T-cell (primary cell): ENCODE data around the gene KMT2A. TPM values are rescaled to one million over a fixed set of nuclear protein-coding genes. Genes with fewer than 3 reads are reported as not detected.

ENCODE experiments used
- ATAC-seq, 4 experiments: fragments of 200-7000 bp in 3 of 4; fragments of 150-1000 bp in 1 of 4; cut with Tn5 transposase; replicated peaks in 1 of 4; 1 replicate in 3 of 4; 2 replicates in 1 of 4; pipeline ENCODE4 v1.10.0; 2021; ENCODE audit warnings: moderate library complexity in 3 of 4, mild to moderate bottlenecking in 2 of 4, moderate number of reproducible peaks in 1 of 4
- CTCF ChIA-PET, 2 donors: fragments of 300-600 bp; sonication (Branson Sonifier 250); formaldehyde crosslinking; loops; one replicate each; lab custom pipeline; 2022; ENCODE audit warnings: antibody characterized with exemption in 2 of 2; lab: Charles Lee
- POLR2A ChIA-PET, 2 donors: fragments of 300-600 bp; sonication (Branson Sonifier 250); formaldehyde crosslinking; loops; one replicate each; lab custom pipeline; 2022; ENCODE audit warnings: antibody characterized with exemption in 2 of 2; lab: Charles Lee
- DNase-seq, 35 experiments: peaks; one replicate each; pipeline versions ENCODE4 v3.0.0 to v3.0.0-alpha.2; 2013 to 2023
- H3K27ac ChIP-seq: one replicate; pipeline ENCODE4 v1.5.1; 2013; ENCODE audit warnings: low read length
- H3K27me3 ChIP-seq, 2 experiments: replicated peaks in 1 of 2; 1 replicate in 1 of 2; 2 replicates in 1 of 2; pipeline versions ENCODE4 v1.6.1 to v1.7.0; 2013; ENCODE audit warnings: low read length in 1 of 2, mixed read lengths in 1 of 2; ENCODE audit not compliant: control insufficient read depth in 2 of 2, insufficient read depth in 2 of 2; ENCODE audit errors: extremely low read depth in 1 of 2
- H3K36me3 ChIP-seq, 2 donors: 1 replicate in 1 of 2; 2 replicates in 1 of 2; pipeline versions ENCODE4 v1.6.1 to v1.7.0; 2013; ENCODE audit warnings: low read length in 1 of 2; ENCODE audit not compliant: control insufficient read depth in 2 of 2, insufficient read depth in 1 of 2; ENCODE audit errors: extremely low read depth in 1 of 2
- H3K4me1 ChIP-seq, 2 experiments: 1 replicate in 1 of 2; 2 replicates in 1 of 2; pipeline versions ENCODE4 v1.6.1 to v1.7.0; 2013; ENCODE audit warnings: low read length in 2 of 2, mixed read lengths in 1 of 2; ENCODE audit not compliant: insufficient read depth in 2 of 2, control insufficient read depth in 1 of 2; ENCODE audit errors: extremely low read depth in 1 of 2
- H3K4me3 ChIP-seq, 2 donors: 1 replicate in 1 of 2; 2 replicates in 1 of 2; pipeline versions ENCODE4 v1.5.1 to v1.7.0; 2013; ENCODE audit warnings: mild to moderate bottlenecking in 2 of 2, low read length in 1 of 2, moderate library complexity in 1 of 2; ENCODE audit not compliant: control insufficient read depth in 1 of 2; ENCODE audit errors: extremely low read depth in 1 of 2
- H3K9me3 ChIP-seq: 2 replicates; pipeline ENCODE4 v1.7.0; 2013
- H3K27ac Mint-ChIP-seq, 2 donors: one replicate each; pipeline ENCODE4 v1.8.0; 2020 to 2021; ENCODE audit warnings: mild to moderate bottlenecking in 2 of 2, mixed read lengths in 2 of 2
- H3K27me3 Mint-ChIP-seq, 2 donors: one replicate each; pipeline ENCODE4 v1.8.0; 2021 to 2022; ENCODE audit warnings: mixed read lengths in 2 of 2
- H3K36me3 Mint-ChIP-seq: one replicate; pipeline ENCODE4 v1.8.0; 2021; ENCODE audit warnings: mixed read lengths
- H3K4me1 Mint-ChIP-seq, 3 donors: one replicate each; pipeline ENCODE4 v1.8.0; 2020 to 2022; ENCODE audit warnings: mixed read lengths in 3 of 3, mild to moderate bottlenecking in 1 of 3
- H3K4me3 Mint-ChIP-seq, 3 donors: one replicate each; pipeline ENCODE4 v1.8.0; 2020 to 2022; ENCODE audit warnings: mild to moderate bottlenecking in 3 of 3, mixed read lengths in 3 of 3, moderate library complexity in 3 of 3
- H3K9me3 Mint-ChIP-seq, 3 donors: one replicate each; pipeline ENCODE4 v1.8.0; 2020 to 2022; ENCODE audit warnings: mixed read lengths in 3 of 3
- WGBS: methylation state at CpG from one replicate; pipeline ENCODE4 v1.1.5; 2013; ENCODE audit warnings: missing lambda C conversion rate; ENCODE audit not compliant: insufficient coverage; 5-methylcytosine and 5-hydroxymethylcytosine counted together
- total RNA-seq, 35 experiments: library from RNA in 6 of 35; stranded (reverse) in 6 of 35; fragments of 120-200 nt in 1 of 35; gene quantifications; one replicate each; pipeline versions ENCODE4 v1.2.1 to v1.2.4 and lab custom pipeline; 2013 to 2026

Gene KMT2A
- total RNA-seq, 5 donors from 2014 or later (not counting 1 experiment from before 2014, with no cell fraction given) = 130 to 183 (median 153) TPM

DNA sequence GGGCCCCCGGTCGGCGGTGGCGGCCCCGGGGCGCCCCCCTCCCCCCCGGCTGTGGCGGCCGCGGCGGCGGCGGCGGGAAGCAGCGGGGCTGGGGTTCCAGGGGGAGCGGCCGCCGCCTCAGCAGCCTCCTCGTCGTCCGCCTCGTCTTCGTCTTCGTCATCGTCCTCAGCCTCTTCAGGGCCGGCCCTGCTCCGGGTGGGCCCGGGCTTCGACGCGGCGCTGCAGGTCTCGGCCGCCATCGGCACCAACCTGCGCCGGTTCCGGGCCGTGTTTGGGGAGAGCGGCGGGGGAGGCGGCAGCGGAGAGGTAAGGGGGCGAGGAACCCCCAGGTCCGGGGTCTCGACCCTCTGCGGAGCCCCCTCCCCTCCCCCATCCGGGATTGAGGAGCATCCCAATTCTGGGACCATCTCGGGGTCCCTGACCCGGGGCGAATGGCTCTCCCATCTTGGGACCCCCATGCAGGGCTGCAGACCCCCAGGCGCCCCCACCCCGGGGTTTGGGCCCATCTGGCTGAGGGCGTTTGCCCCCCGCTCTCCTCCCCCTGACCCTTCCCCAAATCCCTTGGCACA, 431 bp downstream of the KMT2A start:
- H3K36me3 ChIP-seq = peaks cover 0 to 7% of the 10 kb centered on the region in 2 donors
- ATAC-seq (peak; percentile 23 to 33 (median 28)), DNase-seq (peak in 25 of 35 experiments; percentile 21 to 75 (median 50))
- ChIA-PET POLR2A (interaction anchor here in 1 of 2 donors (1.1 to 1.6 kb wide), 3 partner anchors 28 to 38 kb away, joined by 5 read pairs; no protein-coding TSS in a partner anchor), CTCF (interaction anchor here in 1 of 2 donors (0.6 to 1.2 kb wide), 4 partner anchors 36 to 119 kb away, joined by 3 to 6 read pairs (median 4); no protein-coding TSS in a partner anchor)
- H3K9me3 ChIP-seq = no peaks in the 10 kb centered on the region
- H3K27ac Mint-ChIP-seq = peak overlapping the region; percentile 94 to 96
- H3K4me1 ChIP-seq = peaks cover 32 to 37% of the 10 kb centered on the region in 2 experiments
- peak overlapping the region; percentile 91 to 95 (median 92) for H3K4me3 Mint-ChIP-seq
- H3K27ac ChIP-seq = peak overlapping the region; percentile 92
- H3K9me3 Mint-ChIP-seq = no peaks in the 10 kb centered on the region
- H3K4me1 Mint-ChIP-seq = peaks cover 42 to 52% (median 43%) of the 10 kb centered on the region in 3 donors
- peaks cover 5% of the 10 kb centered on the region for H3K36me3 Mint-ChIP-seq
- WGBS = 0% methylated on average over 52 of the region's 55 CpGs
- peak overlapping the region; percentile 87 to 94 for H3K4me3 ChIP-seq
- no peaks in the 10 kb centered on the region for H3K27me3 ChIP-seq
- H3K27me3 Mint-ChIP-seq = no peaks in the 10 kb centered on the region

DNA sequence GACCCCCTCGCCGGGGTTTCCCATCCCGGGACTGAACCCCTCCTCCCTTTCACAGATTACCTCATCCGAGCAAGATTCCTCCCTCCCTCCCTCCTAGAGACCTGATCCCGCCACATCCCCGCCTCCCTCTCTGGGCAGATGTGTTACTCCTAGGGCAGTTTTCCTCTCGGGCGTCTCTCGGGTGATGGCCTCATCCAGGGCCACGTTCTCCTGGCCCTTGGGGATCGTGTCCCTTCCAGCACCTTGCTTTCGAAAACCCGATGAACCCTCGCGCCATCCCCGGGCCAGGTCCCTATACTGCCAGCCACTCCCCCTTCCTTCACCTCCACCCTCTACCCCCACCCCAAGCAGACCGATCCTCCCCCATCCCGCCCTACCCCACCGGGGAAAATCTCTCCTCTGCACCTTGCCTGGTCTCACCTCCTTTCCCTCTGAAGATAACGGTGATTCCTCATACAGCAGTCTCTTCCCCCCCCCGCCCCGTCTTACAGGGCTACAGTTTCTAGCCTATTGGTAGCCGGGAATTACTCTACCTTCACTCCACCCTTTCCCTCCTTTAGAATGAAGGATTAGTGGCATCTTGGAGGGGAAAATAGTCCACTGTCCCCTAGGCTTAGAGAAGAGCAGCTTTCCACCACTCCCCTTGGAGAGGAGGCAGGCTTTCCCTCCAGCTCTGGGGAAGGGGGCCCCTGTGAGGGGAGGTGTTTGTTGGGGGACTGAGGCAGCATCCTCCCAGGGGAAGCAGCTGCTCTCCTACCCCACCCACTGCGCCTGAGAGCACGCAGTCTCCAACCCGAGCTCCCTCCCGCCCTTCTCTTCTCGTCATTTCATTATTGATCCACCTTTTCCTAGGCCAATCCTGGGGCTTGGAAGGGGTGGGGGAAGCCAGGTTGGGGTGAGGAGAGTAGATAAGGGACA, 1.2 kb downstream of the KMT2A start:
- H3K27ac ChIP-seq = peak overlapping the region; percentile 92
- Mint-ChIP-seq H3K4me1 (peaks cover 49 to 60% (median 50%) of the 10 kb centered on the region in 3 donors), H3K27me3 (no peaks in the 10 kb centered on the region), H3K36me3 (peaks cover 9% of the 10 kb centered on the region), H3K4me3 (peak overlapping the region; percentile 91 to 95 (median 92)), H3K9me3 (no peaks in the 10 kb centered on the region), H3K27ac (peak overlapping the region; percentile 94 to 96)
- CTCF ChIA-PET = no interaction called here
- peaks cover 38 to 40% of the 10 kb centered on the region in 2 experiments for H3K4me1 ChIP-seq
- POLR2A ChIA-PET = interaction anchor here in 1 of 2 donors (0.6 kb wide), 1 partner anchor 158 kb away, joined by 5 read pairs; no protein-coding TSS in a partner anchor
- under 1% methylated on average over 13 of the region's 28 CpGs for WGBS
- peaks cover 0 to 7% of the 10 kb centered on the region in 2 donors for H3K36me3 ChIP-seq
- no peak for ATAC-seq
- H3K27me3 ChIP-seq = no peaks in the 10 kb centered on the region
- peak in 34 of 35 experiments; percentile 16 to 64 (median 39) for DNase-seq
- no peaks in the 10 kb centered on the region for H3K9me3 ChIP-seq
- peak overlapping the region; percentile 87 to 94 for H3K4me3 ChIP-seq

DNA sequence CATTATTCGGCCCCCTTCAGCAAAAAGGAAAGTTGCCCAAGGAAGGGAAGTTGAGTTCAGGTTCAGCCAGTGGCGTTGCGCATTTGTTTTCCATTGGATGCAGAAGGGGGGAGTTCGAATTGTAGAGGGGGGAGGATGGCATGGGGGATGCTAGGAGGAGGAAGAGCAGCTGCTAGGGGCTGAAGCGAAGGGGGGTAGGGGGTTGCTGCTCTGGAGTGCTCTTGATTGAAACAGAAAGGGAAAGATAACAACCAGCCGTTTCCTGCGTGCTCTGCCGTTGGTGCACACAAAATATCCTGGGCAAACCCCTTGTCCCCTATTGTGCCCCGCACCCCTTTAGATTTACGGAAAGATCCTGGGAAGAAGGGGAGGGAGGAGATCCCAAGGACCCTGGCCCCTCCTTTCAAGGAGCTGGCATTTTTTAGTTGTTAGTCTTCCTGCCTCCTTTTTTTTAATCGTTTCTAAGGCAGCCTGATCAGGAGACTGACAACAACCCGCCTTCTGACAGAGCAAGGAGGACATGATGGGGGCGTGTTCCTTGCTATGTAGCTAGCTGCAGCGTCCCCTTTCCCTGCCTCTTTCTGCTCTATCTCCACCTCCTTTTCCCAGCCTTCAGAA, 2.1 kb downstream of the KMT2A start:
- peak; percentile 16 to 52 (median 18) for ATAC-seq
- Mint-ChIP-seq H3K9me3 (no peaks in the 10 kb centered on the region), H3K27me3 (no peaks in the 10 kb centered on the region), H3K27ac (peak overlapping the region; percentile 94 to 96), H3K4me1 (peaks cover 59 to 69% (median 60%) of the 10 kb centered on the region in 3 donors), H3K36me3 (peaks cover 9% of the 10 kb centered on the region), H3K4me3 (peak overlapping the region; percentile 91 to 95 (median 92))
- Histone ChIP-seq H3K27ac (peak overlapping the region; percentile 92), H3K4me1 (peaks cover 43 to 44% of the 10 kb centered on the region in 2 experiments), H3K27me3 (no peaks in the 10 kb centered on the region), H3K36me3 (peaks cover 0 to 7% of the 10 kb centered on the region in 2 donors), H3K4me3 (peak overlapping the region; percentile 87 to 94), H3K9me3 (no peaks in the 10 kb centered on the region)
- DNase-seq = peak in 34 of 35 experiments; percentile 5 to 81 (median 48)
- ChIA-PET POLR2A (interaction anchor here (0.6 to 1.5 kb wide), 5 partner anchors 21 to 159 kb away, joined by 3 to 5 read pairs (median 4); no protein-coding TSS in a partner anchor), CTCF (interaction anchor here (0.6 to 1.7 kb wide), 8 partner anchors 10 to 240 kb away, joined by 3 to 9 read pairs (median 4); no protein-coding TSS in a partner anchor)
- 0% methylated on average over 4 of the region's 14 CpGs for WGBS

DNA sequence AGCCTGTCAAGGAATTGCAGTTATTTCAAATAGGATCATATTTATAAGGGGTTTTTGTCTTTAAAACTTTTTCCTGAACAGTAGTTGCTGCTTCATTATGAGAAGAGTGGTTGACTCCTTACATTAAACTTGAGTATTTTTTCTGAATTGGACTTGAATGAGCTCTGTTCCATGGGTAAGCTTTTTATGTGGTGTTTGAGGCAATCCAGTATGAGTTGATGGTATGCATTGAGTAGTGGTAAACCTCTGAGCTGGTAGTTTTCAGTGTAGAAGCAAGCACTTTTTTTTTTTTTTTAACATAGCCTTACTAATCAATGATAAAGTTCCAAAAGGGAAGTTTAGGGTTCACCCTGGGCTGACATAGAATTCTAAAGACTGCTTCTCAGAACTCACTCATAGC, 3.4 kb downstream of the KMT2A start:
- Mint-ChIP-seq H3K9me3 (no peaks in the 10 kb centered on the region), H3K36me3 (peaks cover 9% of the 10 kb centered on the region), H3K4me3 (peak overlapping the region; percentile 64 to 95 (median 91)), H3K27me3 (no peaks in the 10 kb centered on the region), H3K4me1 (peaks cover 64 to 73% (median 65%) of the 10 kb centered on the region in 3 donors), H3K27ac (peak overlapping the region; percentile 83 to 96)
- Histone ChIP-seq H3K27me3 (no peaks in the 10 kb centered on the region), H3K4me1 (peaks cover 38 to 43% of the 10 kb centered on the region in 2 experiments), H3K9me3 (no peaks in the 10 kb centered on the region), H3K4me3 (no peak overlapping the region), H3K36me3 (peaks cover 0 to 7% of the 10 kb centered on the region in 2 donors), H3K27ac (peak overlapping the region; percentile 92)
- DNase-seq (peak in 1 of 35 experiments; percentile 27), ATAC-seq (no peak)
- POLR2A ChIA-PET = interaction anchor here in 1 of 2 donors (0.6 to 1.5 kb wide), 3 partner anchors 12 to 140 kb away, joined by 3 to 4 read pairs (median 3); no protein-coding TSS in a partner anchor
- CTCF ChIA-PET = interaction anchor here (0.7 to 1.7 kb wide), 4 partner anchors 19 to 49 kb away, joined by 3 to 7 read pairs (median 4); no protein-coding TSS in a partner anchor

DNA sequence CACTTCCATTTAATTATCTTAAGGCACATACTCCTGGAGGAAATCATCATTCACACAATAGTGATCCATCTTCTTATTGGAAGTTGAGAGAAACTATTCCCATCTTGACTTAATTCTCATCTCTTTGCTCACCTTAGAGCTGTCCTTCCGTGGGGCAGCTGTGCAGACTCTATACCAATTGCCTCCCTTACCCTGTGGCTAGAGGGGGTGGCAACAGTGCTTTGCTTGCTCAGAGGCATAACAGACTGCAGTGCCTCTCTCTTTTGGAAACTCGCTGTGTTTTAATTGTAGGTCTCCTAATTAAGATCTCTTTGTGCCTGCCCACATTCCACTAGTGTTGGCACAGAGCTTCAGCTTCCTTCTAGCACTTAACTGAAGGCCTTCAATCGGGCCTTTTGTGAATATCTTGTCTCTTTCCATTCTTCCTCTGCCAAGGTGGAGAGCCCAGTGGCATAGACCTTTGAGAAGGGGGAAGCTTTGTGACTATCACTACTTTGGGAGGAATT, 5.5 kb downstream of the KMT2A start:
- DNase-seq = peak in 1 of 35 experiments; percentile 16
- peaks cover 80 to 95% (median 82%) of the 10 kb centered on the region in 3 donors for H3K4me1 Mint-ChIP-seq
- ChIA-PET CTCF (no interaction called here), POLR2A (no interaction called here)
- no peaks in the 10 kb centered on the region for H3K9me3 Mint-ChIP-seq
- peaks cover 38 to 42% of the 10 kb centered on the region in 2 experiments for H3K4me1 ChIP-seq
- H3K27ac ChIP-seq = no peak overlapping the region
- H3K36me3 ChIP-seq = peaks cover 0 to 7% of the 10 kb centered on the region in 2 donors
- H3K4me3 ChIP-seq = no peak overlapping the region
- no peaks in the 10 kb centered on the region for H3K27me3 ChIP-seq
- WGBS = no CpG with 5 or more reads among the region's 3 CpGs
- peak overlapping the region; percentile 49 to 91 (median 50) for H3K4me3 Mint-ChIP-seq
- no peak for ATAC-seq
- H3K9me3 ChIP-seq = no peaks in the 10 kb centered on the region
- H3K27ac Mint-ChIP-seq = peak overlapping the region; percentile 82
- no peaks in the 10 kb centered on the region for H3K27me3 Mint-ChIP-seq
- peaks cover 16% of the 10 kb centered on the region for H3K36me3 Mint-ChIP-seq
